ENCODE results near the gene SANBR.

The SANBR gene

GRCh38 chr2:61065714-61066709 lies at the start of gene SANBR:
TSS of gene SANBR (plus strand) at chr2:61065871. CDS start at chr2:61070351, 4,480 bp downstream.
- no peaks in the 10 kb centered on the region for H3K9me3 ChIP-seq (ENCODE audit: control insufficient read depth in 2 of 2, low read length in 2 of 2)
- H3K4me3 ChIP-seq (ENCODE audit: low read length in 2 of 2) = peak within 1 kb of the TSS; percentile 65 to 78
- no peaks in the 10 kb centered on the region for H3K36me3 ChIP-seq (ENCODE audit: control insufficient read depth in 2 of 2, insufficient read depth in 2 of 2, low read length in 2 of 2)
- H3K27ac ChIP-seq (ENCODE audit: low read length) = no peak within 1 kb of the TSS
- H3K27me3 ChIP-seq (ENCODE audit: control insufficient read depth in 1 of 2, insufficient read depth in 2 of 2, low read length in 2 of 2) = no peaks in the 10 kb centered on the region
- no peaks in the 10 kb centered on the region for H3K4me1 ChIP-seq (ENCODE audit: control insufficient read depth, insufficient read depth, low read length)
- H3K9ac ChIP-seq (ENCODE audit: low read length in 2 of 2) = peak within 1 kb of the TSS; percentile 67 to 72

DNA sequence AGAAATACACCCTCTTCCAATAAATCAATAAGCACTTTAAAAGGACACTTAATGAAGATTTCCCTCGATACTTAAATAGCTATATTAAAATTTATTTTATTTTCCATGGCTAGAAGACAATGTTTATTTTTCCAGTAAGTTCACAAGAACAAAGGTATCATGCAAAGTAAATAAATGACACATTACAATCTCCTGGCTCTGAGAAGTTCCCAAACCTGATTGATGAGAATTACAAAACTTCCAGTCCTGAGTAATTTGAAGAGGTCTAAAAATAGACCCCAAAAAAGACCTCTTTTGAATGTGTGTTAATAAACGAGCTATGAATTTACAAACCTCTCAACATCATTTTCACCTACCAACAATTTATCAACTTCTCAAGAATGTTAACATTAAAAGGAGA lies 49.7 kb upstream of the SANBR start:
- H3K27ac ChIP-seq (ENCODE audit: low read length) = no peak overlapping the region
- H3K27me3 ChIP-seq (ENCODE audit: control insufficient read depth in 1 of 2, insufficient read depth in 2 of 2, low read length in 2 of 2) = no peaks in the 10 kb centered on the region
- peak overlapping the region; percentile 87 to 95 for H3K9ac ChIP-seq (ENCODE audit: low read length in 2 of 2)
- H3K9me3 ChIP-seq (ENCODE audit: control insufficient read depth in 2 of 2, low read length in 2 of 2) = no peaks in the 10 kb centered on the region
- H3K4me1 ChIP-seq (ENCODE audit: control insufficient read depth, insufficient read depth, low read length) = peaks cover 7% of the 10 kb centered on the region
- H3K36me3 ChIP-seq (ENCODE audit: control insufficient read depth in 2 of 2, insufficient read depth in 2 of 2, low read length in 2 of 2) = no peaks in the 10 kb centered on the region
- H3K4me3 ChIP-seq (ENCODE audit: low read length in 2 of 2) = peak overlapping the region; percentile 90 to 98

DNA sequence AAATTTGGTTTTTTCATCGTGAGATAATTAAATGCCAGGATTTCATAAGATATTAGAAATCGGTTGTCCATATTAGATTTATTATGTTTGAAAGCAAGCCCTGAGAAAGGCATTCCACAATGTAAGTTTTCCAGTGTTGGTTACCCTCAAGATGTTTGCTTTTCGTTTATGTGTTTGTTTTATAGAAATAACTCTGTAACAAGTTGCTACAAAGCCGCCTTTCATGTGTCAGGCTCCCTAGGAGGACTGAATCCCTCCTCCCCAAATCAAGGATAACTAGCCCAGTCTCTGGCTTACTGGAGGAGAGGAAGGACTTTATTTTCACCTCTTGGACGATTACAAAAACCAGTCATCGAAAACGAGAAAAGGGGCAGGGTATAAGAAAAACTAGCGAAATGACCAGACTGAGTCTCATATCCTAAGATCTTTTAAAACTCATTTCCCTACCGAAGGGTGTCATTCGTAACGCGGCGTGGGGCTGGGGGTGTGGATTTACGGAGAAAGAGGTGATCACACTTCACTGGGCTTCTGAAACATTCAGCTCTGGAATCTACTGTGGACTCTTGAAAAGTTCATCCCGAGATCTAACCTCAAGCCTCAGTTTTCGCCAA lies 49.2 kb upstream of the SANBR start:
- Histone ChIP-seq H3K9ac (ENCODE audit: low read length in 2 of 2) (peak overlapping the region; percentile 87 to 95), H3K4me1 (ENCODE audit: control insufficient read depth, insufficient read depth, low read length) (peaks cover 8% of the 10 kb centered on the region), H3K4me3 (ENCODE audit: low read length in 2 of 2) (peak overlapping the region; percentile 90 to 98), H3K9me3 (ENCODE audit: control insufficient read depth in 2 of 2, low read length in 2 of 2) (no peaks in the 10 kb centered on the region), H3K36me3 (ENCODE audit: control insufficient read depth in 2 of 2, insufficient read depth in 2 of 2, low read length in 2 of 2) (no peaks in the 10 kb centered on the region), H3K27ac (ENCODE audit: low read length) (peak overlapping the region; percentile 87), H3K27me3 (ENCODE audit: control insufficient read depth in 1 of 2, insufficient read depth in 2 of 2, low read length in 2 of 2) (no peaks in the 10 kb centered on the region)

- peak overlapping the region; percentile 87 for H3K27ac ChIP-seq (ENCODE audit: low read length)
- no peaks in the 10 kb centered on the region for H3K9me3 ChIP-seq (ENCODE audit: control insufficient read depth in 2 of 2, low read length in 2 of 2)
- H3K4me3 ChIP-seq (ENCODE audit: low read length in 2 of 2) = peak overlapping the region; percentile 90 to 98
- H3K36me3 ChIP-seq (ENCODE audit: control insufficient read depth in 2 of 2, insufficient read depth in 2 of 2, low read length in 2 of 2) = peaks cover 0 to 2% of the 10 kb centered on the region in 2 donors
- peaks cover 8% of the 10 kb centered on the region for H3K4me1 ChIP-seq (ENCODE audit: control insufficient read depth, insufficient read depth, low read length)
- H3K27me3 ChIP-seq (ENCODE audit: control insufficient read depth in 1 of 2, insufficient read depth in 2 of 2, low read length in 2 of 2) = no peaks in the 10 kb centered on the region
- H3K9ac ChIP-seq (ENCODE audit: low read length in 2 of 2) = peak overlapping the region; percentile 87 to 95
Measured at GRCh38 chr2:61017003-61017555, 48.6 kb upstream of the SANBR start.

DNA sequence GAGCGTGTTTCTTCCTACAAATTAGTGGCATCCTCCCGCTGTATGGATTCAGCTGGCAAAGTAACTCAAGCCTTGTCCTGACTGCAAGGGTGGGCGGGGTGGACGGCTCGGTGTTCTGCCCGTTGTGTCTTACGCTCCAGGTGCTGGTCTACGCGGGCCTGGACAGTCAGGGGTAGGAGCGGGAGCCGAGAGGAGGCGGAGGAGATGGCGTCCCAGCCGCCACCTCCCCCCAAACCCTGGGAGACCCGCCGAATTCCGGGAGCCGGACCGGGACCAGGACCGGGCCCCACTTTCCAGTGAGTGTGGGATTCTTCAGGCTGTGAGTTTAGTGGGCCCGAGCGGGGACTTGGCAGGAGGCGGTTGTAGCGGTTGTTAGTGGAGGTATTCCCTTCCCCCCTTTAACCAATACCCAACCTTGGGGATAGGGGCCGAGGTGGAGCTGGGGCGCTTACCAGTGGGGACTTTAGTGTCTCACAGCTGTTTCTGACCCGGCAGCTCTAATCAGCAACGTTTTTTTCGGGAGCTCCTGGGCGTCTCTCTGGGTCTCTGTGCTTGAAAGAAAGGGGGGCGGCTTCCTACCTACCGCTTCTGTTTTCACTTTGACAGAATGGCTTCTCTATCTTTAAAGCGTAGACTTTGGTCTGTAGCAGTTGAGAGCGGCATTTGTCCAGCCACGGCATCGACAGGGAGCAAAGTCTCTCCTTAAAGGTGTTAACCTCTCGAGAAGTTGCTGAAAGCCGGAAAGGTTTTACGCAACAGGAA lies 47.9 kb upstream of the SANBR start, which contains the start of the genes PEX13 and PUS10:
TSS of gene PEX13 (plus strand) at position 165 of the 762 bp plus-strand sequence. CDS start at position 205, 40 bp downstream.
TSS of gene PUS10 (minus strand) at position 700 of the 762 bp plus-strand sequence. CDS start 6,365 bp downstream, outside the sequence.
- peak within 1 kb of the TSS; percentile 90 to 98 for H3K4me3 ChIP-seq (ENCODE audit: low read length in 2 of 2)
- H3K27me3 ChIP-seq (ENCODE audit: control insufficient read depth in 1 of 2, insufficient read depth in 2 of 2, low read length in 2 of 2) = no peaks in the 10 kb centered on the region
- H3K27ac ChIP-seq (ENCODE audit: low read length) = peak within 1 kb of the TSS; percentile 87
- peaks cover 0 to 3% of the 10 kb centered on the region in 2 donors for H3K9me3 ChIP-seq (ENCODE audit: control insufficient read depth in 2 of 2, low read length in 2 of 2)
- H3K9ac ChIP-seq (ENCODE audit: low read length in 2 of 2) = peak within 1 kb of the TSS; percentile 87 to 95
- peaks cover 0 to 4% of the 10 kb centered on the region in 2 donors for H3K36me3 ChIP-seq (ENCODE audit: control insufficient read depth in 2 of 2, insufficient read depth in 2 of 2, low read length in 2 of 2)
- H3K4me1 ChIP-seq (ENCODE audit: control insufficient read depth, insufficient read depth, low read length) = peaks cover 8% of the 10 kb centered on the region

- Histone ChIP-seq H3K27ac (ENCODE audit: low read length) (peak overlapping the region; percentile 87), H3K4me3 (ENCODE audit: low read length in 2 of 2) (peak overlapping the region; percentile 90 to 98), H3K4me1 (ENCODE audit: control insufficient read depth, insufficient read depth, low read length) (peaks cover 8% of the 10 kb centered on the region), H3K36me3 (ENCODE audit: control insufficient read depth in 2 of 2, insufficient read depth in 2 of 2, low read length in 2 of 2) (peaks cover 0 to 4% of the 10 kb centered on the region in 2 donors), H3K27me3 (ENCODE audit: control insufficient read depth in 1 of 2, insufficient read depth in 2 of 2, low read length in 2 of 2) (no peaks in the 10 kb centered on the region), H3K9me3 (ENCODE audit: control insufficient read depth in 2 of 2, low read length in 2 of 2) (peaks cover 0 to 3% of the 10 kb centered on the region in 2 donors), H3K9ac (ENCODE audit: low read length in 2 of 2) (peak overlapping the region; percentile 87 to 95)
Measured at GRCh38 chr2:61018318-61018755, 47.3 kb upstream of the SANBR start.

- no peaks in the 10 kb centered on the region for H3K27me3 ChIP-seq (ENCODE audit: control insufficient read depth in 1 of 2, insufficient read depth in 2 of 2, low read length in 2 of 2)
- peaks cover 0 to 4% of the 10 kb centered on the region in 2 donors for H3K36me3 ChIP-seq (ENCODE audit: control insufficient read depth in 2 of 2, insufficient read depth in 2 of 2, low read length in 2 of 2)
- H3K4me3 ChIP-seq (ENCODE audit: low read length in 2 of 2) = peak overlapping the region; percentile 90 to 98
- peaks cover 0 to 3% of the 10 kb centered on the region in 2 donors for H3K9me3 ChIP-seq (ENCODE audit: control insufficient read depth in 2 of 2, low read length in 2 of 2)
- peak overlapping the region in 1 of 2 donors; percentile 87 for H3K9ac ChIP-seq (ENCODE audit: low read length in 2 of 2)
- H3K4me1 ChIP-seq (ENCODE audit: control insufficient read depth, insufficient read depth, low read length) = peaks cover 8% of the 10 kb centered on the region
- no peak overlapping the region for H3K27ac ChIP-seq (ENCODE audit: low read length)
Measured at GRCh38 chr2:61018798-61019197, 46.9 kb upstream of the SANBR start.

DNA sequence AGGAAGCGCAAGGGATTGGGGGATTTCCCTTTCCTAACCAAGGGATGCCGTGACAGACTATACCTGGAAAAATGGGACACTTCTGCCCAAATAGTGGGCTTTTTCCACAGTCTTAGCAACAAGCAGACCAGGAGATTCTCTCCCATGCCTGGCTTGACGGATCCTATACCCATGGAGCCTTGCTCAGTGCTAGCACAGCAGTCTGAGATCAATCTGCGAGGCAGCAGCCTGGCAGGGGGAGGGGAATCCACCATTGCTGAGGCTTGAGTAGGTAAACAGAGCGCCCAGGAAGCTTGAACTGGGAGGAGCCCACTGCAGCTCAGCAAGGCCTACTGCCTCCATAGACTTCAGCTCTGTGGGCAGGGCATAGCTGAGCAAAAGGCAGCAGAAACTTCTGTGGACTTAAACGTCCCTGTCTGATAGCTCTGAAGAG lies 44.4 kb upstream of the SANBR start:
- peaks cover 8% of the 10 kb centered on the region for H3K4me1 ChIP-seq (ENCODE audit: control insufficient read depth, insufficient read depth, low read length)
- H3K27me3 ChIP-seq (ENCODE audit: control insufficient read depth in 1 of 2, insufficient read depth in 2 of 2, low read length in 2 of 2) = no peaks in the 10 kb centered on the region
- no peak overlapping the region for H3K27ac ChIP-seq (ENCODE audit: low read length)
- no peak overlapping the region for H3K9ac ChIP-seq (ENCODE audit: low read length in 2 of 2)
- H3K9me3 ChIP-seq (ENCODE audit: control insufficient read depth in 2 of 2, low read length in 2 of 2) = peaks cover 0 to 3% of the 10 kb centered on the region in 2 donors
- no peak overlapping the region for H3K4me3 ChIP-seq (ENCODE audit: low read length in 2 of 2)
- peaks cover 0 to 4% of the 10 kb centered on the region in 2 donors for H3K36me3 ChIP-seq (ENCODE audit: control insufficient read depth in 2 of 2, insufficient read depth in 2 of 2, low read length in 2 of 2)

DNA sequence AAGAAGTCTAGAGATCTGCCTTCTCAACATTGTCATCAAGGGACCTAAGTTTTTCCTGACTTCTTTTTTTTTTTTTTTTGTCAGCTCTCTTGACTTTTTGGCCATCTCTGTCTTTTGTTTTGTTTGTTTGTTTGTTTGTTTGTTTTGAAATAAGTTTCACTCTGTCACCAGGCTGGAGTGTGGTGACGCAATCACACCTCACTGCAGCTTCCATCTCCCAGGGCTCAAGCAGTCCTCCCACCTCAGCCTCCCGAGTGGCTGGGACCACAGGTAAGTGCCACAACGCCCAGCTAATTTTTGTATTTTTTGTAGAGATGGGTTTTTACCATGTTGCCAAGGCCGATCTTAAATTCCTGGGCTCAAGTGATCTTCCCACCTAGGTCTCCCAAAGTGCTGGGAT lies 42.0 kb upstream of the SANBR start:
- no peak overlapping the region for H3K9ac ChIP-seq (ENCODE audit: low read length in 2 of 2)
- H3K9me3 ChIP-seq (ENCODE audit: control insufficient read depth in 2 of 2, low read length in 2 of 2) = peaks cover 0 to 3% of the 10 kb centered on the region in 2 donors
- H3K27ac ChIP-seq (ENCODE audit: low read length) = no peak overlapping the region
- peaks cover 4% of the 10 kb centered on the region in 2 donors for H3K36me3 ChIP-seq (ENCODE audit: control insufficient read depth in 2 of 2, insufficient read depth in 2 of 2, low read length in 2 of 2)
- H3K27me3 ChIP-seq (ENCODE audit: control insufficient read depth in 1 of 2, insufficient read depth in 2 of 2, low read length in 2 of 2) = no peaks in the 10 kb centered on the region
- peaks cover 3% of the 10 kb centered on the region for H3K4me1 ChIP-seq (ENCODE audit: control insufficient read depth, insufficient read depth, low read length)
- no peak overlapping the region for H3K4me3 ChIP-seq (ENCODE audit: low read length in 2 of 2)

DNA sequence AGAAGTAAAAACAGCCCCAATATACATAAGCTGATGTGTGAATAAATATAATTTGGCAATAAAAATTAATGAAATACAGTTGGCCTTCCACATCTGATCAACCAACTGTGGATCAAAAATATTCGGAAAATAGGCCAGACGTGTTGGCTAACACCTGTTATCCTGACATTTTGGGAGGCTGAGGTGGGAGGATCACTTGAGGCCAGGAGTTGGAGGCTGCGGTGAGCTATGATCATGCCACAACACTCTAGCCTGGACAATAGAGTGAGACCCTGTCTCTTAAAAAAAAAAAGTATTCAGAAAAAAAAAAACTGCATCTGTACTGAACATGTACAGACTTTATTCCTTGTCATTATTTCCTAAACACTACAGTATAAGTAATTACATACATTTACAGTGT lies 36.1 kb upstream of the SANBR start:
- H3K36me3 ChIP-seq (ENCODE audit: control insufficient read depth in 2 of 2, insufficient read depth in 2 of 2, low read length in 2 of 2) = peaks cover 17 to 22% of the 10 kb centered on the region in 2 donors
- no peak overlapping the region for H3K9ac ChIP-seq (ENCODE audit: low read length in 2 of 2)
- no peaks in the 10 kb centered on the region for H3K27me3 ChIP-seq (ENCODE audit: control insufficient read depth in 1 of 2, insufficient read depth in 2 of 2, low read length in 2 of 2)
- H3K4me1 ChIP-seq (ENCODE audit: control insufficient read depth, insufficient read depth, low read length) = no peaks in the 10 kb centered on the region
- H3K27ac ChIP-seq (ENCODE audit: low read length) = no peak overlapping the region
- H3K9me3 ChIP-seq (ENCODE audit: control insufficient read depth in 2 of 2, low read length in 2 of 2) = no peaks in the 10 kb centered on the region
- H3K4me3 ChIP-seq (ENCODE audit: low read length in 2 of 2) = no peak overlapping the region

All from stomach smooth muscle (tissue), 2 donors.